Nephron progenitor cell (in vitro differentiated cells): ENCODE results near the gene MLLT11.

Experiments
- DNase-seq: peaks from one replicate; pipeline ENCODE4 v3.0.0; 2021
- H3K27ac Mint-ChIP-seq: 2 replicates; pipeline ENCODE4 v1.8.0; 2021; ENCODE audit warnings: mild to moderate bottlenecking, moderate library complexity, mixed read lengths
- H3K27me3 Mint-ChIP-seq: 2 replicates; pipeline ENCODE4 v1.8.0; 2021; ENCODE audit warnings: mild to moderate bottlenecking, low read depth, mixed read lengths; ENCODE audit not compliant: poor library complexity
- H3K36me3 Mint-ChIP-seq: 2 replicates; pipeline ENCODE4 v1.8.0; 2021; ENCODE audit warnings: low read depth, mixed read lengths
- H3K4me1 Mint-ChIP-seq: 2 replicates; pipeline ENCODE4 v1.8.0; 2021; ENCODE audit warnings: mixed read lengths
- H3K4me3 Mint-ChIP-seq: 2 replicates; pipeline ENCODE4 v1.8.0; 2021; ENCODE audit warnings: mild to moderate bottlenecking, moderate library complexity, mixed read lengths
- H3K9me3 Mint-ChIP-seq: 2 replicates; pipeline ENCODE4 v1.8.0; 2021; ENCODE audit warnings: mild to moderate bottlenecking, moderate library complexity, mixed read lengths
- CTCF ChIP-seq: fragments of 200-600 bp; sonication (generic); IDR thresholded peaks from 2 replicates; pipeline ENCODE4 v1.5.0; 2021; ENCODE audit warnings: antibody characterized with exemption

Gene MLLT11

DNA sequence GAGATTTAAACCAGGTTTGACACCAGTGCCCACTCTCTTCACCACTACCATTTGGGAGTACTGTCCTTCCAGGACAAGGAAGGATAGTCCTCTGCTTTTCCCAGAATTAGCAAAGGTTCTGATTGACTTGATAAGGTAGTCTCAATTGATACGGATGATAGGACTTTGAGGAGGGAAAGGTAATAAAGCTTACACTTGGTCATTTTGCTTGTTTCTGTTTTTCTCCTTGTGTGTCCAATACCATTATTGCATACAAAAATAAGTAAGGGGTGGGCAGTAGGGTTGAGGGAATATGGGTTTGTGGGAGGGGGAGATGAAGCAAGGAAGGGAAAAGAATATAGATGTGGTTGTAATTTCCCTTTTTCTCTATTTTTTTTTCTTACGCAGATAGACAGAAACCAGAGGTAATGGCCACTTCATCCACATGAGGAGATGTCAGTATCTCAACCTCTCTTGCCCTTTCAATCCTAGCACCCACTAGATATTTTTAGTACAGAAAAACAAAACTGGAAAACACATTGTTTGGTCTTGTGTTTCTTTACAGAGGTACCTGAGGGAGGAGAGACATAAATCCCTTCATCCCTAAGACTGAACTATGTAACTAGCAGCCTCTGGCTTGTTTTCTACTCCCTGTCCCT, 10.0 kb upstream of the MLLT11 start:
- no peak for TF ChIP-seq CTCF
- Mint-ChIP-seq H3K9me3 (no peaks in the 10 kb centered on the region), H3K27me3 (peaks cover 3% of the 10 kb centered on the region), H3K4me3 (peak overlapping the region; percentile 44), H3K4me1 (peaks cover 65% of the 10 kb centered on the region), H3K36me3 (peaks cover 31% of the 10 kb centered on the region), H3K27ac (no peak overlapping the region)
- DNase-seq, result no peak

DNA sequence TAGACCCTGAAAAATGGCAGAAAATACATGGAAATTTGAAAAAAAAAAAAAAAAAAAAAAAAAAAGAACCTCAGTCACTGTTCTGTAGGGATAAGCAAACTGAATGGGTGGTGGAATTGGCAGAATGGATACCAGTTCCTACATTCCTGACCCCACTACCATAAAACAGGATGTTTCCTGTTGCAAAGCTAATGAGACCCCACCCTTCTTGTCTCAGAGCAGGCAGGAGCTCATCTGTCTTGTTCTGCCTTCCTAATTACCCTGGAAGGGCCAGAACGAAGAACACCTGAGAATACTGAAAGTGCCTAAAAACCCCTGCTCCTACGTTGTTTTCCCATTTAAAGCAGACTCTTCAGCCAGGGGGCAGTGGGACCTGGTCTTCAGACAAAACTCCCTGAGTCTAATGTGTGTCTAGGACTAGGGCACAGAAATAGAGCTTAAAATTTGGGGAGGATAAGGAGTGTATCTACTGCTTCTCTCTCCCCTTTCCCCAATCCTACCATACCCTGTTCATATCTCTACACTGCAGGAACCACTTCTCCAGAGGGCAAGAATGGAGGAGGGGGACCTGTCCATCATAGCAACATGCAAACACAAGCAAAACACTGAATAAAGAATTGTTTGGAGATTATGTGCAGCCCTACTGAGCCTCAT, 8.7 kb upstream of the MLLT11 start:
- no peak for TF ChIP-seq CTCF
- H3K4me1 Mint-ChIP-seq, result peaks cover 71% of the 10 kb centered on the region
- H3K27me3 Mint-ChIP-seq, result peaks cover 2% of the 10 kb centered on the region
- peaks cover 37% of the 10 kb centered on the region for H3K36me3 Mint-ChIP-seq
- H3K4me3 Mint-ChIP-seq, result no peak overlapping the region
- DNase-seq, result no peak
- H3K27ac Mint-ChIP-seq, result peak overlapping the region; percentile 66
- no peaks in the 10 kb centered on the region for H3K9me3 Mint-ChIP-seq

- TF ChIP-seq CTCF, result no peak
- no peak for DNase-seq
- no peaks in the 10 kb centered on the region for H3K9me3 Mint-ChIP-seq
- no peaks in the 10 kb centered on the region for H3K27me3 Mint-ChIP-seq
- H3K4me3 Mint-ChIP-seq, result no peak overlapping the region
- peak overlapping the region; percentile 57 for H3K27ac Mint-ChIP-seq
- peaks cover 37% of the 10 kb centered on the region for H3K36me3 Mint-ChIP-seq
- peaks cover 70% of the 10 kb centered on the region for H3K4me1 Mint-ChIP-seq
Measured at GRCh38 chr1:151054971-151055547, 5.1 kb upstream of the MLLT11 start.

DNA sequence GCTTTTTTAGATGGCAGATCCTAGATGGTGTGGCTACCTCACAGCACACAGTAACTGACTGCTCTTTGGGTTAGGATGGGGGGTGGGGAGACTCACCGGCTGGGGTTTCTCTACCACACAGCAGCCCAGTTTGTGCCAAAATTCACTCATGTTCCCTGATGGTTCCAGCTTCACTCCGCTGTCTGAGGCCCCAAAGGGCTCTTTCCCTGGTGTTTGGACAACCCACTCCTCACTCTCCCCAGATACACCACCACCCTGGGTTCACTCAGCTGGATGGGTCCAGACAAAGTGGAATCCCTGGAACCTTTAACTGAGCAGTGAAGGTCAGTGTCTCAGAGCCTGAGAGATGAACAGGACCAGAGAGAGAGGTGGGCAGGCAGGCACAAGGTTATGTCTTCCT, 4.6 kb upstream of the MLLT11 start:
- DNase-seq, result no peak
- no peaks in the 10 kb centered on the region for H3K9me3 Mint-ChIP-seq
- H3K36me3 Mint-ChIP-seq, result peaks cover 37% of the 10 kb centered on the region
- peak overlapping the region; percentile 87 for H3K4me3 Mint-ChIP-seq
- H3K4me1 Mint-ChIP-seq, result peaks cover 67% of the 10 kb centered on the region
- H3K27ac Mint-ChIP-seq, result peak overlapping the region; percentile 73
- H3K27me3 Mint-ChIP-seq, result no peaks in the 10 kb centered on the region
- TF ChIP-seq CTCF, result no peak

- H3K4me3 Mint-ChIP-seq, result peak overlapping the region; percentile 87
- no peak for DNase-seq
- peak overlapping the region; percentile 73 for H3K27ac Mint-ChIP-seq
- TF ChIP-seq CTCF, result no peak
- no peaks in the 10 kb centered on the region for H3K9me3 Mint-ChIP-seq
- H3K36me3 Mint-ChIP-seq, result peaks cover 33% of the 10 kb centered on the region
- H3K27me3 Mint-ChIP-seq, result no peaks in the 10 kb centered on the region
- H3K4me1 Mint-ChIP-seq, result peaks cover 66% of the 10 kb centered on the region
Measured at GRCh38 chr1:151056149-151056548, 4.0 kb upstream of the MLLT11 start.
